ENCODE results near the gene ARPC1A.

DNA sequence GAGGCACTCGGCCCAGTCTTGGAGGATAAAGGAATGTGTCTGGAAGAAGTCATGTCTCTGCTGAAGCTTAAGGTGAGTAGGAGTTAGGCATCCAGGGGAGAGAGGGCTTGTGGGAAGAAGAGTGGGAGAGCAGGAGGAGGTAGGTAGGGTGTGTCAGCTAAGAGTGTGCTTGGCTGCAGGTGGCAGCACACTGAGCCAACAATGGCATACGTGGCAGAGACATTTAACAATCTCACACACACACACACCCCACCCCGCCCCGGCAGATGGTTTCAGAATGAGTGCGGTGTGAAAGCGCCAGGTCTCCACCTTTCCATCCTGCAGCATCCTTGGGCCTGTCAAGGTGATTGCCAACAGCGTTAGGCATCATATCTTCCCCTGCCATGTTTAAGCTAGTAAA, 11.2 kb upstream of the ARPC1A start:
- TF ChIP-seq, protein P1, sequence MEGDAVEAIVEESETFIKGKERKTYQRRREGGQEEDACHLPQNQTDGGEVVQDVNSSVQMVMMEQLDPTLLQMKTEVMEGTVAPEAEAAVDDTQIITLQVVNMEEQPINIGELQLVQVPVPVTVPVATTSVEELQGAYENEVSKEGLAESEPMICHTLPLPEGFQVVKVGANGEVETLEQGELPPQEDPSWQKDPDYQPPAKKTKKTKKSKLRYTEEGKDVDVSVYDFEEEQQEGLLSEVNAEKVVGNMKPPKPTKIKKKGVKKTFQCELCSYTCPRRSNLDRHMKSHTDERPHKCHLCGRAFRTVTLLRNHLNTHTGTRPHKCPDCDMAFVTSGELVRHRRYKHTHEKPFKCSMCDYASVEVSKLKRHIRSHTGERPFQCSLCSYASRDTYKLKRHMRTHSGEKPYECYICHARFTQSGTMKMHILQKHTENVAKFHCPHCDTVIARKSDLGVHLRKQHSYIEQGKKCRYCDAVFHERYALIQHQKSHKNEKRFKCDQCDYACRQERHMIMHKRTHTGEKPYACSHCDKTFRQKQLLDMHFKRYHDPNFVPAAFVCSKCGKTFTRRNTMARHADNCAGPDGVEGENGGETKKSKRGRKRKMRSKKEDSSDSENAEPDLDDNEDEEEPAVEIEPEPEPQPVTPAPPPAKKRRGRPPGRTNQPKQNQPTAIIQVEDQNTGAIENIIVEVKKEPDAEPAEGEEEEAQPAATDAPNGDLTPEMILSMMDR (IDR thresholded peaks at IDR 0.05), result no peak
- TF ChIP-seq POLR2A (IDR thresholded peaks at IDR 0.05), result no peak
- no peak for TF ChIP-seq POLR2AphosphoS5 (IDR thresholded peaks at IDR 0.05)
